CD14-positive monocyte (primary cell): Measurements from ENCODE around the gene GBA3. TPM values are rescaled to one million over a fixed set of nuclear protein-coding genes. Genes with fewer than 3 reads are reported as not detected.

Experiments
- DNase-seq, 3 donors: peaks; one replicate each; pipeline ENCODE4 v3.0.0-alpha.2; 2011 to 2022
- H2AFZ ChIP-seq: 2 replicates; pipeline ENCODE4 v1.6.0; 2012; ENCODE audit warnings: mild to moderate bottlenecking, low read depth, low read length, inconsistent platforms; ENCODE audit not compliant: insufficient read depth, poor library complexity, severe bottlenecking
- H3K27ac ChIP-seq, 2 donors: 1 replicate in 1 of 2; 2 replicates in 1 of 2; pipeline ENCODE4 v1.5.1; 2012 to 2013; ENCODE audit warnings: low read length in 2 of 2, control low read depth in 1 of 2, inconsistent platforms in 1 of 2, low read depth in 1 of 2, mild to moderate bottlenecking in 1 of 2
- H3K27me3 ChIP-seq, 2 donors: one replicate each; pipeline versions ENCODE4 v1.6.0 to v1.6.1; 2011 to 2013; ENCODE audit warnings: low read length in 2 of 2; ENCODE audit not compliant: control insufficient read depth in 2 of 2, insufficient read depth in 2 of 2
- H3K36me3 ChIP-seq, 2 donors: replicated peaks in 1 of 2; 1 replicate in 1 of 2; 2 replicates in 1 of 2; pipeline versions ENCODE4 v1.5.1 to v1.6.1; 2012 to 2013; ENCODE audit warnings: low read length in 2 of 2, control low read depth in 1 of 2, inconsistent platforms in 1 of 2, mild to moderate bottlenecking in 1 of 2; ENCODE audit not compliant: insufficient read depth in 2 of 2, control insufficient read depth in 1 of 2
- H3K4me1 ChIP-seq, 2 donors: 1 replicate in 1 of 2; 2 replicates in 1 of 2; pipeline versions ENCODE4 v1.5.1 to v1.6.1; 2012 to 2013; ENCODE audit warnings: low read length in 2 of 2, control low read depth in 1 of 2, inconsistent platforms in 1 of 2, mild to moderate bottlenecking in 1 of 2, moderate library complexity in 1 of 2; ENCODE audit not compliant: insufficient read depth in 2 of 2, control insufficient read depth in 1 of 2
- H3K4me2 ChIP-seq: replicated peaks from 2 replicates; pipeline ENCODE3; 2012; ENCODE audit warnings: low read length, moderate library complexity, mild to moderate bottlenecking; ENCODE audit not compliant: poor library complexity, severe bottlenecking; ENCODE audit errors: extremely low read depth
- H3K4me3 ChIP-seq, 3 experiments: fragments of 200-600 bp in 1 of 3; sonication (generic) in 1 of 3; replicated peaks in 1 of 3; 1 replicate in 2 of 3; 2 replicates in 1 of 3; pipeline ENCODE4 v1.5.1; 2011 to 2013; ENCODE audit warnings: low read length in 3 of 3, mild to moderate bottlenecking in 3 of 3, control low read depth in 2 of 3, low read depth in 2 of 3, inconsistent platforms in 1 of 3, moderate library complexity in 1 of 3
- H3K79me2 ChIP-seq: 2 replicates; pipeline ENCODE4 v1.6.0; 2012; ENCODE audit warnings: mild to moderate bottlenecking, control low read depth, inconsistent platforms, low read length, moderate library complexity; ENCODE audit not compliant: insufficient read depth
- H3K9ac ChIP-seq: 2 replicates; pipeline ENCODE4 v1.6.0; 2017; ENCODE audit warnings: low read length, mild to moderate bottlenecking; ENCODE audit not compliant: insufficient read depth, poor library complexity, severe bottlenecking
- H3K9me3 ChIP-seq, 2 donors: replicated peaks in 1 of 2; 1 replicate in 1 of 2; 2 replicates in 1 of 2; pipeline versions ENCODE4 v1.5.1 to v1.6.1; 2012 to 2013; ENCODE audit warnings: low read length in 2 of 2, control low read depth in 1 of 2; ENCODE audit not compliant: control insufficient read depth in 1 of 2, insufficient read depth in 1 of 2
- H4K20me1 ChIP-seq: 2 replicates; pipeline ENCODE4 v1.6.0; 2012; ENCODE audit warnings: mild to moderate bottlenecking, low read length, control low read depth, moderate library complexity; ENCODE audit not compliant: insufficient read depth
- H3K27ac Mint-ChIP-seq, 7 donors: one replicate each; pipeline ENCODE4 v1.8.0; 2020; ENCODE audit warnings: mild to moderate bottlenecking in 7 of 7, mixed read lengths in 7 of 7, moderate library complexity in 6 of 7, inconsistent platforms in 2 of 7
- H3K27me3 Mint-ChIP-seq, 3 donors: one replicate each; pipeline ENCODE4 v1.8.0; 2021 to 2022; ENCODE audit warnings: low read depth in 3 of 3, mild to moderate bottlenecking in 3 of 3, mixed read lengths in 3 of 3, moderate library complexity in 3 of 3, inconsistent platforms in 1 of 3
- H3K36me3 Mint-ChIP-seq, 2 donors: one replicate each; pipeline ENCODE4 v1.8.0; 2020; ENCODE audit warnings: mixed read lengths in 2 of 2, inconsistent platforms in 1 of 2, mild to moderate bottlenecking in 1 of 2
- H3K4me1 Mint-ChIP-seq: one replicate; pipeline ENCODE4 v1.8.0; 2020; ENCODE audit warnings: mild to moderate bottlenecking, mixed read lengths
- H3K4me3 Mint-ChIP-seq, 2 donors: one replicate each; pipeline ENCODE4 v1.8.0; 2020; ENCODE audit warnings: mild to moderate bottlenecking in 2 of 2, mixed read lengths in 2 of 2, moderate library complexity in 1 of 2
- H3K9me3 Mint-ChIP-seq, 7 donors: one replicate each; pipeline ENCODE4 v1.8.0; 2020 to 2022; ENCODE audit warnings: mixed read lengths in 7 of 7, mild to moderate bottlenecking in 6 of 7, moderate library complexity in 6 of 7, inconsistent platforms in 2 of 7
- WGBS: methylation state at CpG from one replicate; pipeline ENCODE4 v1.1.5; 2013; ENCODE audit warnings: missing lambda C conversion rate; ENCODE audit not compliant: insufficient coverage; 5-methylcytosine and 5-hydroxymethylcytosine counted together
- intact Hi-C, 2 donors: fragments of 100-400 bp; cut with micrococcal nuclease; formaldehyde crosslinking; loops; one replicate each; pipeline versions ENCODE4 v1.15.0 to v1.15.1; 2023
- polyA plus RNA-seq, 3 donors: library from polyadenylated mRNA; depleted of rRNA in 1 of 3; unstranded in 2 of 3; stranded (reverse) in 1 of 3; fragments of 300-500 nt in 2 of 3; fragments of >200 nt in 1 of 3; fragmentation: Illumina TruSeq in 2 of 3; gene quantifications; 1 replicate in 2 of 3; 2 replicates in 1 of 3; pipeline ENCODE4 v1.2.3, GENCODE V29; 2012 to 2021
- TF ChIP-seq, protein P1 (sequence below): fragments of 200-600 bp; IDR thresholded peaks from one replicate; pipeline ENCODE4 v1.8.0; 2022; ENCODE audit warnings: antibody characterized with exemption, mild to moderate bottlenecking

GBA3 gene
- polyA plus RNA-seq, 3 donors = not detected

DNA sequence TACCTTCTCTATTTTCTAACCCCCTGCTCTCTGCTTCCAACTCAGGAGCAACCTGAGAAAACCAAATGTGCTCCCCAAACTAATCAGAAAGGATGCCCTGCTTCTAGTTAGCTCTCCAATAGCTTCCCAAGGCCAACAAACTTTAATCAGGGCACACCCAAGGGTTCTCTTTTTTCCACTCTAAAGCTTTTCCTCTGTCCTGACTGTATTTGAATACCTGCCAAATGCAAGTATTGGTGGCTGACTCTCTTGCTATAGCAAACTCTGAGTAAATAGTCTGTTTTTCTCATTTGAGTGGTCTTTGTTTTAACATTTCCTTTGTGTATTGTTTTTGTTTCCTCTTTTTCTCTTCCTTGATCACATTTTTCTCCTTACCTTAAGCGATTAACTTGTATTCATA lies 52.5 kb downstream of the GBA3 start:
- H4K20me1 ChIP-seq = no peaks in the 10 kb centered on the region
- no peak overlapping the region for H3K9ac ChIP-seq
- Mint-ChIP-seq H3K27me3 (no peaks in the 10 kb centered on the region), H3K36me3 (no peaks in the 10 kb centered on the region), H3K4me3 (no peak overlapping the region), H3K27ac (no peak overlapping the region), H3K4me1 (no peaks in the 10 kb centered on the region), H3K9me3 (peaks cover 0 to 6% (median 2%) of the 10 kb centered on the region in 7 donors)
- no peak for DNase-seq
- H3K27ac ChIP-seq = no peak overlapping the region
- TF ChIP-seq, protein P1, sequence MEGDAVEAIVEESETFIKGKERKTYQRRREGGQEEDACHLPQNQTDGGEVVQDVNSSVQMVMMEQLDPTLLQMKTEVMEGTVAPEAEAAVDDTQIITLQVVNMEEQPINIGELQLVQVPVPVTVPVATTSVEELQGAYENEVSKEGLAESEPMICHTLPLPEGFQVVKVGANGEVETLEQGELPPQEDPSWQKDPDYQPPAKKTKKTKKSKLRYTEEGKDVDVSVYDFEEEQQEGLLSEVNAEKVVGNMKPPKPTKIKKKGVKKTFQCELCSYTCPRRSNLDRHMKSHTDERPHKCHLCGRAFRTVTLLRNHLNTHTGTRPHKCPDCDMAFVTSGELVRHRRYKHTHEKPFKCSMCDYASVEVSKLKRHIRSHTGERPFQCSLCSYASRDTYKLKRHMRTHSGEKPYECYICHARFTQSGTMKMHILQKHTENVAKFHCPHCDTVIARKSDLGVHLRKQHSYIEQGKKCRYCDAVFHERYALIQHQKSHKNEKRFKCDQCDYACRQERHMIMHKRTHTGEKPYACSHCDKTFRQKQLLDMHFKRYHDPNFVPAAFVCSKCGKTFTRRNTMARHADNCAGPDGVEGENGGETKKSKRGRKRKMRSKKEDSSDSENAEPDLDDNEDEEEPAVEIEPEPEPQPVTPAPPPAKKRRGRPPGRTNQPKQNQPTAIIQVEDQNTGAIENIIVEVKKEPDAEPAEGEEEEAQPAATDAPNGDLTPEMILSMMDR = no peak
- no peak overlapping the region for H2AFZ ChIP-seq
- H3K27me3 ChIP-seq = no peaks in the 10 kb centered on the region
- no peaks in the 10 kb centered on the region for H3K79me2 ChIP-seq
- H3K4me2 ChIP-seq = no peak overlapping the region
- WGBS = no CpG with 5 or more reads among the region's 1 CpG
- no peak overlapping the region for H3K4me3 ChIP-seq
- H3K36me3 ChIP-seq = no peaks in the 10 kb centered on the region
- intact Hi-C loops = no loop called here
- no peaks in the 10 kb centered on the region for H3K4me1 ChIP-seq
- H3K9me3 ChIP-seq = no peaks in the 10 kb centered on the region

DNA sequence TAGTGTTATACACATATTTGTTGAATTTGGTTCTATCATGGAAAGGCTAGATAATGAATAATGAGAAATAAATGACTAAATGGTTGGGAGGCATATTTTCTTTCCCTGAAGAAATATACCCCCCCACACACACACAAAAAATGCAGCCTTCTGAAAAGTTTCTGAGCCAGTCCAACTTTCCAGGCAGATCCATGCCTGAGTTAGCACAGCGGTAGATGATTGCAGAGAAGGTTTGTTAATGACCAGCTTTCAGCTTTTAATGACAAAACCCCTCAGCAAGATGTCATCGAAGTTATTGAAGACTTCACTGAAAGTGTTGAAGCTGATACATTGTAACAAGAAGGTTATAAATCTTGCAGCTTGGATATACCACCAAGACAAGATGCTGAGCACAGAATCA lies 61.4 kb downstream of the GBA3 start:
- TF ChIP-seq, protein P1 = no peak
- Mint-ChIP-seq H3K9me3 (peaks cover 0 to 10% (median 5%) of the 10 kb centered on the region in 7 donors), H3K36me3 (no peaks in the 10 kb centered on the region), H3K27ac (no peak overlapping the region), H3K27me3 (no peaks in the 10 kb centered on the region), H3K4me1 (no peaks in the 10 kb centered on the region), H3K4me3 (no peak overlapping the region)
- no CpG with 5 or more reads among the region's 2 CpGs for WGBS
- Histone ChIP-seq H3K36me3 (no peaks in the 10 kb centered on the region), H3K9me3 (no peaks in the 10 kb centered on the region), H3K9ac (no peak overlapping the region), H3K4me3 (no peak overlapping the region), H3K27ac (no peak overlapping the region), H3K4me2 (no peak overlapping the region), H3K4me1 (no peaks in the 10 kb centered on the region), H2AFZ (no peak overlapping the region), H4K20me1 (no peaks in the 10 kb centered on the region), H3K79me2 (no peaks in the 10 kb centered on the region), H3K27me3 (no peaks in the 10 kb centered on the region)
- intact Hi-C loops = no loop called here
- no peak for DNase-seq
